Measurements from ENCODE around the gene DEXI.

GRCh38 chr16:10987361-10988163 lies 45.3 kb upstream of the DEXI start:
- TF ChIP-seq CTCF (IDR thresholded peaks at IDR 0.05): no peak
- no peak for TF ChIP-seq POLR2AphosphoS5 (IDR thresholded peaks at IDR 0.05)
- no peak for TF ChIP-seq POLR2A (IDR thresholded peaks at IDR 0.05)
- TF ChIP-seq EP300 (IDR thresholded peaks at IDR 0.05): no peak
